K562 (cell line): ENCODE results near the gene PHKG1. TPM values are rescaled to one million over a fixed set of nuclear protein-coding genes. Genes with fewer than 3 reads are reported as not detected.
A peak's percentile ranks its signal among the peaks of the same experiment; 100 is the strongest.

Experiments used
- ATAC-seq: fragments of 200-7000 bp; cut with Tn5 transposase; 3 replicates; pipeline ENCODE4 v1.9.1; 2020; ENCODE audit warnings: moderate library complexity
- BruUV-seq: library from RNA; stranded (reverse); fragments of 400-500 nt; replicated peaks from 2 replicates; lab custom pipeline; 2021; lab: Mats Ljungman, UMichigan
- CTCF ChIA-PET: fragments of 300-600 bp; formaldehyde crosslinking; extraction: SDS; loops from one replicate; lab custom pipeline; 2021; ENCODE audit warnings: low intra/inter-chr PET ratio; lab: Yijun Ruan, JAX
- POLR2A ChIA-PET: fragments of 300-600, 350-650 bp; sonication (Branson Sonifier 250); formaldehyde crosslinking; extraction: SDS; loops from one replicate; lab custom pipeline; 2021; ENCODE audit warnings: antibody characterized with exemption, inconsistent platforms; lab: Yijun Ruan, JAX
- DNase-seq, 4 experiments: peaks; one replicate each; pipeline versions ENCODE4 v3.0.0 to v3.0.0-alpha.2; 2011 to 2018; ENCODE audit warnings: low spot score in 3 of 4, mixed read lengths in 3 of 4; ENCODE audit errors: extremely low read depth in 1 of 4
- FAIRE-seq: peaks from 2 replicates; lab custom pipeline; 2011; peaks lifted over from hg19 to GRCh38; lab: Jason Lieb, UNC
- H2AFZ ChIP-seq: 2 replicates; pipeline ENCODE4 v1.6.0; 2011; ENCODE audit warnings: low read depth, low read length, control low read depth, inconsistent platforms
- H3K27ac ChIP-seq: fragments of 200-600 bp; 3 replicates; pipeline ENCODE4 v1.8.0; 2011; ENCODE audit warnings: low read depth, mild to moderate bottlenecking, control low read depth, inconsistent platforms, low read length, moderate library complexity, mixed read lengths; ENCODE audit errors: extremely low read depth
- H3K27me3 ChIP-seq, 2 experiments: fragments of 300-600 bp in 1 of 2; 2 replicates in 1 of 2; 3 replicates in 1 of 2; pipeline versions ENCODE4 v1.6.0 to v1.8.0; 2011; ENCODE audit warnings: inconsistent platforms in 2 of 2, low read length in 2 of 2, mild to moderate bottlenecking in 1 of 2, mixed read lengths in 1 of 2, moderate library complexity in 1 of 2; ENCODE audit not compliant: control insufficient read depth in 2 of 2, insufficient read depth in 2 of 2
- H3K36me3 ChIP-seq: fragments of 300-600 bp; 3 replicates; pipeline ENCODE4 v1.8.0; 2011; ENCODE audit warnings: mild to moderate bottlenecking, low read length, inconsistent platforms; ENCODE audit not compliant: control insufficient read depth, insufficient read depth
- H3K4me1 ChIP-seq, 2 experiments: fragments of 200-600 bp in 1 of 2; replicated peaks in 1 of 2; 2 replicates in 1 of 2; 3 replicates in 1 of 2; pipeline versions ENCODE4 v1.5.1 to v1.8.0; 2011; ENCODE audit warnings: inconsistent platforms in 2 of 2, low read length in 2 of 2, mild to moderate bottlenecking in 1 of 2, mixed read lengths in 1 of 2, moderate library complexity in 1 of 2; ENCODE audit not compliant: control insufficient read depth in 2 of 2, insufficient read depth in 2 of 2
- H3K4me2 ChIP-seq: 2 replicates; pipeline ENCODE4 v1.6.1; 2011; ENCODE audit warnings: low read length, control low read depth, inconsistent platforms, mixed read lengths; ENCODE audit not compliant: insufficient read depth
- H3K4me3 ChIP-seq: fragments of 200-600 bp; sonication (generic), shearing (Covaris generic); 2 replicates; pipeline ENCODE4 v1.5.1; 2016; ENCODE audit warnings: control low read depth, inconsistent platforms
- H3K79me2 ChIP-seq: fragments of 200-600 bp; 3 replicates; pipeline ENCODE4 v1.8.0; 2011; ENCODE audit warnings: low read length, inconsistent platforms; ENCODE audit not compliant: control insufficient read depth, insufficient read depth
- H3K9ac ChIP-seq, 2 experiments: 2 replicates each; pipeline versions ENCODE4 v1.6.0 to v1.6.1; 2011; ENCODE audit warnings: low read depth in 2 of 2, low read length in 2 of 2, control low read depth in 1 of 2, inconsistent platforms in 1 of 2, mild to moderate bottlenecking in 1 of 2, mixed read lengths in 1 of 2; ENCODE audit not compliant: insufficient read depth in 1 of 2
- H3K9me1 ChIP-seq: one replicate; pipeline ENCODE4 v1.6.0; 2011; ENCODE audit warnings: inconsistent platforms, mild to moderate bottlenecking, low read length, moderate library complexity; ENCODE audit not compliant: control insufficient read depth, insufficient read depth
- H3K9me3 ChIP-seq: replicated peaks from 2 replicates; pipeline ENCODE4 v1.5.1; 2011; ENCODE audit warnings: low read depth, low read length, inconsistent platforms; ENCODE audit not compliant: control insufficient read depth, insufficient read depth
- H4K20me1 ChIP-seq: replicated peaks from 2 replicates; pipeline ENCODE4 v1.6.1; 2011; ENCODE audit warnings: low read length, inconsistent platforms, mixed read lengths; ENCODE audit not compliant: control insufficient read depth, insufficient read depth
- ATF2 ChIP-seq: sonication (generic); formaldehyde crosslinking; IDR thresholded peaks from 2 replicates; pipeline ENCODE4 v1.8.1; 2022; ENCODE audit warnings: missing genetic modification reagents
- CC2D1A ChIP-seq: fragments of 450-650 bp; IDR thresholded peaks from 2 replicates; pipeline ENCODE4 v1.6.1; 2017; ENCODE audit warnings: mild to moderate bottlenecking
- KAT2B ChIP-seq: IDR thresholded peaks from one replicate; pipeline ENCODE4 v1.6.1; 2012; ENCODE audit warnings: low read depth, mild to moderate bottlenecking, control low read depth, inconsistent platforms, low read length, moderate library complexity
- MCM7 ChIP-seq, 2 experiments: fragments of 450-650 bp; IDR thresholded peaks; 2 replicates each; pipeline ENCODE4 v1.6.1; 2016 to 2018
- NCOA1 ChIP-seq: fragments of 450-650 bp; IDR thresholded peaks from 2 replicates; pipeline ENCODE4 v1.6.1; 2016; ENCODE audit warnings: low read depth
- SMAD3 ChIP-seq: fragments of 450-650 bp; formaldehyde crosslinking; conservative IDR thresholded peaks from 2 replicates; pipeline ENCODE4 v1.4.0; 2020; ENCODE audit warnings: mild to moderate bottlenecking
- SRSF9 ChIP-seq: fragments of 200-400 bp; formaldehyde crosslinking; IDR thresholded peaks from 2 replicates; pipeline ENCODE4 v1.6.1; 2017; ENCODE audit warnings: low read depth, low read length, borderline replicate concordance
- TFAM ChIP-seq: fragments of 250-450 bp; sonication (Bioruptor Pico); conservative IDR thresholded peaks from 2 replicates; pipeline ENCODE4 v1.5.0; 2021; ENCODE audit warnings: mild to moderate bottlenecking, moderate library complexity
- XRCC4 ChIP-seq: IDR thresholded peaks from one replicate; pipeline ENCODE4 v1.6.1; 2011; ENCODE audit not compliant: insufficient read depth, insufficient read length; ENCODE audit errors: extremely low read depth
- ZBTB17 ChIP-seq: fragments of 450-650 bp; formaldehyde crosslinking; IDR thresholded peaks from 2 replicates; pipeline ENCODE4 v1.4.0; 2020; ENCODE audit warnings: mild to moderate bottlenecking
- ZBTB2 ChIP-seq: fragments of 450-650 bp; IDR thresholded peaks from 2 replicates; pipeline ENCODE4 v1.6.1; 2016; ENCODE audit warnings: antibody characterized with exemption
- ZNF224 ChIP-seq: sonication (generic); formaldehyde crosslinking; IDR thresholded peaks from 2 replicates; pipeline ENCODE4 v1.8.0; 2022; ENCODE audit warnings: mild to moderate bottlenecking, missing genetic modification reagents
- ZNF551 ChIP-seq: fragments of 250-450 bp; sonication (Bioruptor Pico); IDR thresholded peaks from 2 replicates; pipeline ENCODE4 v1.5.0; 2021; ENCODE audit warnings: mild to moderate bottlenecking, moderate library complexity
- WGBS: fragments of 100-300 bp; shearing (Covaris generic); methylation state at CpG from one replicate; pipeline ENCODE4 v1.1.6; 2016; ENCODE audit warnings: low coverage, mixed read lengths; ENCODE audit not compliant: insufficient coverage; ENCODE audit errors: missing lambda C conversion rate; 5-methylcytosine and 5-hydroxymethylcytosine counted together
- in situ Hi-C: fragments of 300-500 bp; cut with MboI; formaldehyde crosslinking; loops from 4 replicates; pipeline ENCODE4 v1.15.0; 2018; ENCODE audit warnings: inconsistent platforms, mixed read lengths
- intact Hi-C: fragments of 100-400 bp; cut with micrococcal nuclease; formaldehyde crosslinking; loops from 2 replicates; pipeline ENCODE4 v1.14.2; 2022
- polyA plus RNA-seq, 8 experiments: library from polyadenylated mRNA; depleted of rRNA in 4 of 8; stranded (reverse) in 5 of 8; unstranded in 3 of 8; fragments of >200 nt; fragmentation: Nextera tagmentation in 2 of 8; fragmentation: Illumina TruSeq in 1 of 8; extraction: Ambion mirVana in 2 of 8; extraction: Trizol in 1 of 8; gene quantifications; 2 replicates each; pipeline versions ENCODE4 v1.2.1 to v1.2.3, GENCODE V29; 2011 to 2014; ENCODE audit warnings: inconsistent platforms in 1 of 8, missing spikeins in 1 of 8
- total RNA-seq, 7 experiments: library from RNA; depleted of rRNA in 6 of 7; stranded (reverse); fragments of >200 nt in 6 of 7; fragmentation: Illumina TruSeq in 2 of 7; extraction: Trizol in 2 of 7; gene quantifications; 2 replicates each; pipeline versions ENCODE4 v1.2.1 to v1.2.3, GENCODE V29; 2011 to 2021; ENCODE audit warnings: low replicate concordance in 1 of 7
- TF ChIP-seq, protein P1 (sequence below): fragments of 250-450 bp; sonication (Bioruptor Pico); IDR thresholded peaks from 2 replicates; pipeline ENCODE4 v1.5.0; 2021; ENCODE audit warnings: mild to moderate bottlenecking, borderline replicate concordance
- TF ChIP-seq, protein P2 (sequence below): fragments of 450-650 bp; formaldehyde crosslinking; IDR thresholded peaks from 2 replicates; pipeline ENCODE4 v1.4.0; 2022; ENCODE audit warnings: missing genetic modification characterization

PHKG1 gene
- total and polyA plus RNA-seq, 9 of the 15 experiments (the other 6 are each of a cell fraction or from before 2014, with no cell fraction given), result 0.10 to 0.83 (median 0.46) TPM

GRCh38 chr7:56051339-56052191 lies 41.2 kb downstream of the PHKG1 start, which contains the start of the genes CCT6A and PSPH:
Gene CCT6A (plus strand): TSS chr7:56051765. CDS start chr7:56051849, 84 bp downstream.
Gene PSPH (minus strand): TSS chr7:56051444. CDS start chr7:56021212, 30,232 bp downstream.
- in situ Hi-C loops (no loop called here), intact Hi-C loops (loop anchor here (1.0 kb wide), 2 partner anchors 13 to 18 kb away; partner anchors contain the start of gene SUMF2)
- Histone ChIP-seq H3K9me3 (no peaks in the 10 kb centered on the region), H3K9me1 (no peaks in the 10 kb centered on the region), H3K4me2 (peak within 1 kb of the TSS; percentile 92), H3K27ac (peak within 1 kb of the TSS; percentile 92), H3K9ac (peak within 1 kb of the TSS; percentile 94 to 96), H3K79me2 (peaks cover 74% of the 10 kb centered on the region), H2AFZ (peak within 1 kb of the TSS; percentile 87), H3K36me3 (peaks cover 39% of the 10 kb centered on the region), H3K4me1 (peaks cover 21 to 29% of the 10 kb centered on the region in 2 experiments), H3K27me3 (no peaks in the 10 kb centered on the region), H4K20me1 (no peaks in the 10 kb centered on the region), H3K4me3 (peak within 1 kb of the TSS; percentile 82)
- DNase-seq, result peak; percentile 95 to 98 (median 96)
- under 1% methylated on average over 57 of the region's 97 CpGs for WGBS
- POLR2A ChIA-PET, result interaction anchor here (0.7 to 3.0 kb wide), 9 partner anchors 11 to 125 kb away, joined by 3 to 40 read pairs (median 5); partner anchors contain the start of genes CHCHD2 and SUMF2
- FAIRE-seq, result peak; percentile 85
- no TSS peak for BruUV-seq
- ATAC-seq, result peak; percentile 94
- CTCF ChIA-PET, result no interaction called here
- peak; percentile 51; the same call in 1 of the 2 replicates for TF ChIP-seq ZBTB17
- TF ChIP-seq CC2D1A, result no peak
- TF ChIP-seq ZNF224, result no peak
- no peak for TF ChIP-seq ZNF551 (CRISPR knock-in tag)
- peak; percentile 89 for TF ChIP-seq ZBTB2
- no peak for TF ChIP-seq XRCC4
- no peak for TF ChIP-seq ATF2 (CRISPR knock-in tag)
- no peak for TF ChIP-seq TFAM (CRISPR knock-in tag)
- TF ChIP-seq NCOA1, result 0 out of 2 replicates have a peak, but pooled peaks have one; percentile 57
- no peak for TF ChIP-seq SRSF9
- TF ChIP-seq, protein P1, sequence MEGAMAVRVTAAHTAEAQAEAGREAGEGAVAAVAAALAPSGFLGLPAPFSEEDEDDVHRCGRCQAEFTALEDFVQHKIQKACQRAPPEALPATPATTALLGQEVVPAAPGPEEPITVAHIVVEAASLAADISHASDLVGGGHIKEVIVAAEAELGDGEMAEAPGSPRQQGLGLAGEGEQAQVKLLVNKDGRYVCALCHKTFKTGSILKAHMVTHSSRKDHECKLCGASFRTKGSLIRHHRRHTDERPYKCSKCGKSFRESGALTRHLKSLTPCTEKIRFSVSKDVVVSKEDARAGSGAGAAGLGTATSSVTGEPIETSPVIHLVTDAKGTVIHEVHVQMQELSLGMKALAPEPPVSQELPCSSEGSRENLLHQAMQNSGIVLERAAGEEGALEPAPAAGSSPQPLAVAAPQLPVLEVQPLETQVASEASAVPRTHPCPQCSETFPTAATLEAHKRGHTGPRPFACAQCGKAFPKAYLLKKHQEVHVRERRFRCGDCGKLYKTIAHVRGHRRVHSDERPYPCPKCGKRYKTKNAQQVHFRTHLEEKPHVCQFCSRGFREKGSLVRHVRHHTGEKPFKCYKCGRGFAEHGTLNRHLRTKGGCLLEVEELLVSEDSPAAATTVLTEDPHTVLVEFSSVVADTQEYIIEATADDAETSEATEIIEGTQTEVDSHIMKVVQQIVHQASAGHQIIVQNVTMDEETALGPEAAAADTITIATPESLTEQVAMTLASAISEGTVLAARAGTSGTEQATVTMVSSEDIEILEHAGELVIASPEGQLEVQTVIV (CRISPR knock-in tag), result no peak
- TF ChIP-seq SMAD3 (CRISPR knock-in tag), result no peak
- no peak for TF ChIP-seq MCM7 (IDR thresholded peaks at IDR 0.05)
- no peak for TF ChIP-seq KAT2B
- TF ChIP-seq, protein P2, sequence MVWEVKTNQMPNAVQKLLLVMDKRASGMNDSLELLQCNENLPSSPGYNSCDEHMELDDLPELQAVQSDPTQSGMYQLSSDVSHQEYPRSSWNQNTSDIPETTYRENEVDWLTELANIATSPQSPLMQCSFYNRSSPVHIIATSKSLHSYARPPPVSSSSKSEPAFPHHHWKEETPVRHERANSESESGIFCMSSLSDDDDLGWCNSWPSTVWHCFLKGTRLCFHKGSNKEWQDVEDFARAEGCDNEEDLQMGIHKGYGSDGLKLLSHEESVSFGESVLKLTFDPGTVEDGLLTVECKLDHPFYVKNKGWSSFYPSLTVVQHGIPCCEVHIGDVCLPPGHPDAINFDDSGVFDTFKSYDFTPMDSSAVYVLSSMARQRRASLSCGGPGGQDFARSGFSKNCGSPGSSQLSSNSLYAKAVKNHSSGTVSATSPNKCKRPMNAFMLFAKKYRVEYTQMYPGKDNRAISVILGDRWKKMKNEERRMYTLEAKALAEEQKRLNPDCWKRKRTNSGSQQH, result no peak
